ENCODE data around the gene KRT7.

The KRT7 gene

GRCh38 chr12:52296572-52297215 lies 63.7 kb downstream of the KRT7 start:
- in situ Hi-C loops (cut with MboI; ENCODE audit: low sequenced_read_pairs): no loop called here
